OCI-LY3 (cell line): ENCODE data around the gene BLM.

Experiments
- EZH2phosphoT487 ChIP-seq: fragments of 200-600 bp; shearing (Covaris generic); IDR thresholded peaks from 2 replicates; pipeline ENCODE4 v1.6.1; 2018; ENCODE audit warnings: antibody characterized with exemption, mixed run types, low read depth
- TF ChIP-seq, protein P1 (sequence below): fragments of 200-600, 300-600 bp; sonication (generic); IDR thresholded peaks from 2 replicates; pipeline ENCODE4 v1.5.1; 2014; ENCODE audit warnings: antibody characterized with exemption, low read length, low read depth

DNA sequence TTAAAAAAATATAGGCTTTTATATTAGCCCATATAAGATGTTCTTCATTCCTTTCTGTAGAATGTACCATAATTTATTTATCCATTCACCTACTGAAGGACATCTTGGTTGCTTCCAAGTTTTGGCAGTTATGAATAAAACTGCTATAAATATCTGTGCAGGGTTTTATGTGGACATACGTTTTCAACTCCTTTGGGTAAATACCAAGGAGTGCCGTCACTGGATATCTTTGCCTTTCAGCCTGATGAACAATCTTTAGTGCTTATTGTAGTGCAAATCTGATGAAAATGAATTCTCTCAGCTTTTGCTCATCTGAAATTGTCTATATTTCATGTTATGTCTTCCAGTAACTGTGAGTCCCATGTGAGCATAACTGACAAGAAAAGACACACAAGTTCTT, 26.6 kb upstream of the BLM start:
- TF ChIP-seq, protein P1, sequence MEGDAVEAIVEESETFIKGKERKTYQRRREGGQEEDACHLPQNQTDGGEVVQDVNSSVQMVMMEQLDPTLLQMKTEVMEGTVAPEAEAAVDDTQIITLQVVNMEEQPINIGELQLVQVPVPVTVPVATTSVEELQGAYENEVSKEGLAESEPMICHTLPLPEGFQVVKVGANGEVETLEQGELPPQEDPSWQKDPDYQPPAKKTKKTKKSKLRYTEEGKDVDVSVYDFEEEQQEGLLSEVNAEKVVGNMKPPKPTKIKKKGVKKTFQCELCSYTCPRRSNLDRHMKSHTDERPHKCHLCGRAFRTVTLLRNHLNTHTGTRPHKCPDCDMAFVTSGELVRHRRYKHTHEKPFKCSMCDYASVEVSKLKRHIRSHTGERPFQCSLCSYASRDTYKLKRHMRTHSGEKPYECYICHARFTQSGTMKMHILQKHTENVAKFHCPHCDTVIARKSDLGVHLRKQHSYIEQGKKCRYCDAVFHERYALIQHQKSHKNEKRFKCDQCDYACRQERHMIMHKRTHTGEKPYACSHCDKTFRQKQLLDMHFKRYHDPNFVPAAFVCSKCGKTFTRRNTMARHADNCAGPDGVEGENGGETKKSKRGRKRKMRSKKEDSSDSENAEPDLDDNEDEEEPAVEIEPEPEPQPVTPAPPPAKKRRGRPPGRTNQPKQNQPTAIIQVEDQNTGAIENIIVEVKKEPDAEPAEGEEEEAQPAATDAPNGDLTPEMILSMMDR: no peak
- TF ChIP-seq EZH2phosphoT487: no peak
